AG04450 (cell line): Measurements from ENCODE around the gene TMEM141. TPM values are rescaled to one million over a fixed set of nuclear protein-coding genes. Genes with fewer than 3 reads are reported as not detected.

ENCODE experiments used
- CTCF ChIA-PET: fragments of 300-600, 350-600 bp; formaldehyde crosslinking; extraction: SDS; loops from one replicate; lab custom pipeline; 2022; ENCODE audit warnings: antibody characterized with exemption, inconsistent platforms; lab: Charles Lee
- POLR2A ChIA-PET: fragments of 350-600 bp; formaldehyde crosslinking; extraction: SDS; loops from one replicate; lab custom pipeline; 2021; ENCODE audit warnings: antibody characterized with exemption, inconsistent platforms; lab: Yijun Ruan, JAX
- DNase-seq: peaks from one replicate; pipeline ENCODE4 v3.0.0-alpha.2; 2011; ENCODE audit warnings: low read depth, low spot score
- H3K27ac ChIP-seq: one replicate; pipeline ENCODE4 v1.5.1; 2012; ENCODE audit warnings: low read depth, low read length, control low read depth
- H3K27me3 ChIP-seq: one replicate; pipeline ENCODE4 v1.6.0; 2012; ENCODE audit warnings: low read length; ENCODE audit not compliant: control insufficient read depth, insufficient read depth
- H3K4me3 ChIP-seq: 2 replicates; pipeline ENCODE4 v1.5.1; 2011; ENCODE audit warnings: mild to moderate bottlenecking, low read depth, low read length, control low read depth
- H3K9me3 ChIP-seq: 2 replicates; pipeline ENCODE4 v1.5.1; 2012; ENCODE audit warnings: low read length; ENCODE audit not compliant: control insufficient read depth, insufficient read depth
- polyA plus RNA-seq: library from polyadenylated mRNA; depleted of rRNA; stranded (reverse); fragments of >200 nt; gene quantifications from 2 replicates; pipeline ENCODE4 v1.2.3, GENCODE V29; 2011
- TF ChIP-seq, protein P1 (sequence below): IDR thresholded peaks from 2 replicates; pipeline ENCODE4 v1.5.1; 2011; ENCODE audit warnings: low read depth, low read length, control low read depth, inconsistent platforms

Gene TMEM141
- polyA plus RNA-seq, 1 experiment, result 34.9 TPM

- no peak overlapping the region for H3K4me3 ChIP-seq
- CTCF ChIA-PET, result interaction anchor here (0.7 to 1.3 kb wide), 2 partner anchors 16 to 34 kb away, joined by 7 to 8 read pairs; no protein-coding TSS in a partner anchor
- TF ChIP-seq, protein P1, sequence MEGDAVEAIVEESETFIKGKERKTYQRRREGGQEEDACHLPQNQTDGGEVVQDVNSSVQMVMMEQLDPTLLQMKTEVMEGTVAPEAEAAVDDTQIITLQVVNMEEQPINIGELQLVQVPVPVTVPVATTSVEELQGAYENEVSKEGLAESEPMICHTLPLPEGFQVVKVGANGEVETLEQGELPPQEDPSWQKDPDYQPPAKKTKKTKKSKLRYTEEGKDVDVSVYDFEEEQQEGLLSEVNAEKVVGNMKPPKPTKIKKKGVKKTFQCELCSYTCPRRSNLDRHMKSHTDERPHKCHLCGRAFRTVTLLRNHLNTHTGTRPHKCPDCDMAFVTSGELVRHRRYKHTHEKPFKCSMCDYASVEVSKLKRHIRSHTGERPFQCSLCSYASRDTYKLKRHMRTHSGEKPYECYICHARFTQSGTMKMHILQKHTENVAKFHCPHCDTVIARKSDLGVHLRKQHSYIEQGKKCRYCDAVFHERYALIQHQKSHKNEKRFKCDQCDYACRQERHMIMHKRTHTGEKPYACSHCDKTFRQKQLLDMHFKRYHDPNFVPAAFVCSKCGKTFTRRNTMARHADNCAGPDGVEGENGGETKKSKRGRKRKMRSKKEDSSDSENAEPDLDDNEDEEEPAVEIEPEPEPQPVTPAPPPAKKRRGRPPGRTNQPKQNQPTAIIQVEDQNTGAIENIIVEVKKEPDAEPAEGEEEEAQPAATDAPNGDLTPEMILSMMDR, result no peak
- DNase-seq, result no peak
- peaks cover 11% of the 10 kb centered on the region for H3K27me3 ChIP-seq
- POLR2A ChIA-PET, result interaction anchor here (1.7 kb wide), 1 partner anchor 34 kb away, joined by 6 read pairs; no protein-coding TSS in a partner anchor
- H3K27ac ChIP-seq, result no peak overlapping the region
- peaks cover 4% of the 10 kb centered on the region; the same call in 1 of the 2 replicates for H3K9me3 ChIP-seq
Measured at GRCh38 chr9:136762221-136762691, 28.9 kb upstream of the TMEM141 start.

- DNase-seq, result no peak
- Histone ChIP-seq H3K27ac (no peak overlapping the region), H3K27me3 (peaks cover 13% of the 10 kb centered on the region), H3K9me3 (no peaks in the 10 kb centered on the region; the same call in 1 of the 2 replicates), H3K4me3 (no peak overlapping the region)
- POLR2A ChIA-PET, result no interaction called here
- TF ChIP-seq, protein P1, result no peak
- CTCF ChIA-PET, result interaction anchor here (0.6 to 0.7 kb wide), 2 partner anchors 17 to 26 kb away, joined by 5 to 8 read pairs; no protein-coding TSS in a partner anchor
Measured at GRCh38 chr9:136762915-136763648, 28.1 kb upstream of the TMEM141 start.

DNA sequence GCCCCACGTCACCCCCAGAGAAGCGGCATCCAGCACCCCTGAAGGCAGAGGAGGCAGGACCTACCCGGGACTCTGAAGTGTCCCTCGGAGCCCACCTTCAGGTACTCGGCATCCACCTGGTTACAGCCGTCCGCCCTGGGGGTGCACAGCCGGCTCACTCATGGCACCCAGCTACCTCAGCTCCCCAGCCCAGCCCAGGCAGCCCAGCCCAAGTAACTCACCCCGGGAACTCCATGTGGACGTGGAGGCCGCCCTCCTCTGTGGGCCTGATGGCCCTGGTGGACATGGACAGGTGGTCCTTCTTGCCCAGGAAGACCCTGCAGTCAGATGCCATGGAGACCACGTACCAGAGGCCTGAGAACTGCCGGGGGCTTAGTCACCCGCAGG, 27.5 kb upstream of the TMEM141 start:
- ChIA-PET POLR2A (no interaction called here), CTCF (interaction anchor here (0.6 kb wide), 1 partner anchor 27 kb away, joined by 5 read pairs; no protein-coding TSS in a partner anchor)
- Histone ChIP-seq H3K27me3 (peaks cover 14% of the 10 kb centered on the region), H3K9me3 (no peaks in the 10 kb centered on the region; the same call in 1 of the 2 replicates), H3K27ac (no peak overlapping the region), H3K4me3 (no peak overlapping the region)
- DNase-seq, result no peak
- TF ChIP-seq, protein P1, result no peak

- no peaks in the 10 kb centered on the region; the same call in 1 of the 2 replicates for H3K9me3 ChIP-seq
- TF ChIP-seq, protein P1, result no peak
- ChIA-PET POLR2A (no interaction called here), CTCF (no interaction called here)
- H3K27ac ChIP-seq, result no peak within 1 kb of the TSS
- no peak for DNase-seq
- no peak within 1 kb of the TSS for H3K4me3 ChIP-seq
- peaks cover 14% of the 10 kb centered on the region for H3K27me3 ChIP-seq
Measured at GRCh38 chr9:136764301-136764891, 26.7 kb upstream of the TMEM141 start, which contains the start of gene LCN15. Gene LCN15 (minus strand): TSS chr9:136764518. CDS start chr9:136764488, 30 bp downstream.
